Nephron progenitor cell (in vitro differentiated cells): ENCODE measurements around the gene BFSP1.

Experiments used
- DNase-seq: peaks from one replicate; pipeline ENCODE4 v3.0.0; 2021
- H3K27ac Mint-ChIP-seq: 2 replicates; pipeline ENCODE4 v1.8.0; 2021; ENCODE audit warnings: mild to moderate bottlenecking, moderate library complexity, mixed read lengths
- H3K27me3 Mint-ChIP-seq: 2 replicates; pipeline ENCODE4 v1.8.0; 2021; ENCODE audit warnings: mild to moderate bottlenecking, low read depth, mixed read lengths; ENCODE audit not compliant: poor library complexity
- H3K36me3 Mint-ChIP-seq: 2 replicates; pipeline ENCODE4 v1.8.0; 2021; ENCODE audit warnings: low read depth, mixed read lengths
- H3K4me1 Mint-ChIP-seq: 2 replicates; pipeline ENCODE4 v1.8.0; 2021; ENCODE audit warnings: mixed read lengths
- H3K4me3 Mint-ChIP-seq: 2 replicates; pipeline ENCODE4 v1.8.0; 2021; ENCODE audit warnings: mild to moderate bottlenecking, moderate library complexity, mixed read lengths
- H3K9me3 Mint-ChIP-seq: 2 replicates; pipeline ENCODE4 v1.8.0; 2021; ENCODE audit warnings: mild to moderate bottlenecking, moderate library complexity, mixed read lengths
- TF ChIP-seq, protein P1 (sequence below): fragments of 200-600 bp; sonication (generic); IDR thresholded peaks from 2 replicates; pipeline ENCODE4 v1.5.0; 2021; ENCODE audit warnings: antibody characterized with exemption

BFSP1 gene

DNA sequence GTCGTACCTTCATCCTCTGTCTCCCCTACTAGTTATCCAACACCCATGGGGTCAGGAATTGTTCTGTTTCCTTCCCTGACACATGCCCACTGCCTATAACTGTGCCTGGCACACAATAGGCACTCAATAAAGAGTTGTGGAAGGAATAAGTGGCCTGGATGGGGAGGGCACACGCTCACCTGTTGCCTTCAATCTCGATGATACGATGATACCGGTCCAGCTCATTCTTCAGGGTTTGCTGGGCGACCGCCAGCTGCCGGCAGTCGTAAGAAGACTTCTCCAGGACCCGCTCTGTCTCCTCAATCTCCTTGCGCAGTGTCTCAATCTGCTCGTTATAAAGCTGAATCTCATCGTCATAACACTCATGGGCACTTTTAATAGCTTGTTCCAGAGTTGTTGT, 32.5 kb downstream of the BFSP1 start:
- Mint-ChIP-seq H3K27ac (no peak overlapping the region), H3K9me3 (no peaks in the 10 kb centered on the region), H3K4me1 (no peaks in the 10 kb centered on the region), H3K36me3 (peaks cover 6% of the 10 kb centered on the region), H3K4me3 (no peak overlapping the region), H3K27me3 (peaks cover 3% of the 10 kb centered on the region)
- TF ChIP-seq, protein P1, sequence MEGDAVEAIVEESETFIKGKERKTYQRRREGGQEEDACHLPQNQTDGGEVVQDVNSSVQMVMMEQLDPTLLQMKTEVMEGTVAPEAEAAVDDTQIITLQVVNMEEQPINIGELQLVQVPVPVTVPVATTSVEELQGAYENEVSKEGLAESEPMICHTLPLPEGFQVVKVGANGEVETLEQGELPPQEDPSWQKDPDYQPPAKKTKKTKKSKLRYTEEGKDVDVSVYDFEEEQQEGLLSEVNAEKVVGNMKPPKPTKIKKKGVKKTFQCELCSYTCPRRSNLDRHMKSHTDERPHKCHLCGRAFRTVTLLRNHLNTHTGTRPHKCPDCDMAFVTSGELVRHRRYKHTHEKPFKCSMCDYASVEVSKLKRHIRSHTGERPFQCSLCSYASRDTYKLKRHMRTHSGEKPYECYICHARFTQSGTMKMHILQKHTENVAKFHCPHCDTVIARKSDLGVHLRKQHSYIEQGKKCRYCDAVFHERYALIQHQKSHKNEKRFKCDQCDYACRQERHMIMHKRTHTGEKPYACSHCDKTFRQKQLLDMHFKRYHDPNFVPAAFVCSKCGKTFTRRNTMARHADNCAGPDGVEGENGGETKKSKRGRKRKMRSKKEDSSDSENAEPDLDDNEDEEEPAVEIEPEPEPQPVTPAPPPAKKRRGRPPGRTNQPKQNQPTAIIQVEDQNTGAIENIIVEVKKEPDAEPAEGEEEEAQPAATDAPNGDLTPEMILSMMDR, result no peak
- no peak for DNase-seq

DNA sequence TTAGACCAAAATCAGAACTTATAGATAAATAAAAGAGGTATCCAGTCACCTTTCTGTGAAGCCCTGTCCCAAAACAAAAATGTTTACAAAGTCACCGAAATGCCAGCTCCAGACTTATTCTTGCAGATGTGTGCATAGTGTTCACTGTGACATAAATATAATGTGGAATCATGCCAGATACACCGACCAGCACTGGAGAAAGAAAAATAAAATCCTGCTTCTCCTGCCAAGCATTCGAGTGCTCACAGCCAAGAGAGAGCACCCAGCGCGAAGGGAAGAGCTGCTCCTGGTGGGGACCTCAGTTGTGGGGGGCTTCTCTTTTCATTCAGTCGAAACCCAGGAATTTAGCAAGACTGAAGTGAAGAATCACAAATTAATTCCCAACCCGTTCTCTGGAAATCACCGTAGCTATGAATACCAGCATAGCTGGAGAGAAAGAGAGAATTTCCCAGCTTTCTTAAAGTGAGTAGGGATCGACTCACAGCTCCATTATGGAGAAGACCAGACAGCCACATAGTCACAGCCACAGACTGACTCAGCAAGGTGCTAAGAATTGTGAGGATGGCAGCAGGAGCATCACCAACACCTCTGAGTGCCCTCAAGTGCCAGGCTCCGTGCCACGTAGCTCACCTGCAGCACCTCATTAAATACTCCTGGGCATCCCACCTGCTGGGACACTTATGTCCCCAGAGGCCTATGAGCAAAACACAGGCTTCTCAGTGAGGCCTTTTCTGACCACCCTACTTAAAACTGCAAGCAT, 33.2 kb downstream of the BFSP1 start:
- TF ChIP-seq, protein P1, result no peak
- no peak overlapping the region for H3K27ac Mint-ChIP-seq
- peaks cover 3% of the 10 kb centered on the region for H3K27me3 Mint-ChIP-seq
- H3K4me3 Mint-ChIP-seq, result no peak overlapping the region
- H3K4me1 Mint-ChIP-seq, result no peaks in the 10 kb centered on the region
- H3K9me3 Mint-ChIP-seq, result peaks cover 3% of the 10 kb centered on the region
- DNase-seq, result no peak
- peaks cover 6% of the 10 kb centered on the region for H3K36me3 Mint-ChIP-seq

DNA sequence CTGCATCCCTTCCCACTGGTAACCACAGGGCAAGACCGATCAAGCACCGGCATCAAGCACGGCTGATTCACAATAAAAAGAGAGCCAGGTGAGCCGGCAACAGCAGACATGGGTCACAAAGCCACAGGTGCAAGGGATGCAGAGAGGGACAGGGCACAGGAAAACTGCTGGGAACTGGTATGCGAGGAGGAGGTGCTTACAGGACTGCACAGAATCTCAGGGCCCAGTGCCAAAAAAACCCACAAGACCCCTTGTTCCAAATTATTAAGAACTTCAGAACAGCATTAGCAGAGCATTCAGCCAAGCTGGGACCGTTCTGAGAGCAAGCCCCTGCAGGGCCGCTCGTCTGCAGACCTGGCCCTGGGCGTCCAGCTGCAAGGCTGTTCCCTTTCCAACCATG, 35.4 kb downstream of the BFSP1 start:
- no peaks in the 10 kb centered on the region for H3K27me3 Mint-ChIP-seq
- TF ChIP-seq, protein P1, result no peak
- H3K4me1 Mint-ChIP-seq, result no peaks in the 10 kb centered on the region
- no peak for DNase-seq
- peaks cover 6% of the 10 kb centered on the region for H3K36me3 Mint-ChIP-seq
- H3K27ac Mint-ChIP-seq, result no peak overlapping the region
- H3K4me3 Mint-ChIP-seq, result no peak overlapping the region
- H3K9me3 Mint-ChIP-seq, result peaks cover 3% of the 10 kb centered on the region

DNA sequence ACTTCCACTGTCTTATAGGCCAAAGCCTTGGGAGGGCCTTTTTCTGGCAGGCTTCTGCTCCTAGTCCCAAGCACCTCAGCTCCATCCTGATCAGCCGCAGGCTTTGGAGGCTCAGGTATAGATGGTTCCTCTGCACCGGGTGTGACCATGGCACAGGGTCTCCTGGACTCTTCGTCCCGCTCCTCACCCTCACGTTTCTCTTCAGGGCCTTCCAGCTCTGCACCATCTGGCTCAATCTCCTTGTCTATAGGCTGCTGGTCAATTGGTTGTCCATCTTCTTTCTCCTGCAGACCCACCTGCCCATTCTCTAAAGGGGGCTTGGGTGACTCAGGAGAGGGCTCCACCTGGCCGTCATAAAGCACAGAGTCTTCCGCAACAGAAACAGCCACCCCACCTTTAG, 37.0 kb downstream of the BFSP1 start:
- H3K4me3 Mint-ChIP-seq, result no peak overlapping the region
- no peaks in the 10 kb centered on the region for H3K4me1 Mint-ChIP-seq
- peaks cover 6% of the 10 kb centered on the region for H3K36me3 Mint-ChIP-seq
- H3K9me3 Mint-ChIP-seq, result peaks cover 3% of the 10 kb centered on the region
- no peak for DNase-seq
- TF ChIP-seq, protein P1, result no peak
- no peak overlapping the region for H3K27ac Mint-ChIP-seq
- H3K27me3 Mint-ChIP-seq, result no peaks in the 10 kb centered on the region

DNA sequence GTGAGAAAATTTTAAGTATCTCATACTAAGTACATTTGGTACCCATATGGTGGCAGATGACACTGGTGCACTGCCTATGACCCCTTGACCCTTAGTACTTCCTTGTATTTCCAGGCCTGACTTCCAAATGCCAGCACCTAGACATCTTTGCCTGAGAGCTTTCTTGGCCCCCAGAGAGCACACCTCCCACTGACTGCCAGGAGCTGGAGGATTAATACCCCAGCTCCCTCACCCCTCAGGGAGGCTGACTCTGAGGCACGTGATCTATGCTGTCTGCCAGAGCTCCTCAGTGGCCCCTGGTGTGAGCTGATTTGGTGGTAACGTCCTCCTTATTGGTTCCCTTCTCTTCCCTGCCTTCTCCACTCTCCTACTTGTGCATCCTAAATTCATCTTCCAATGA, 38.0 kb downstream of the BFSP1 start:
- no peak overlapping the region for H3K27ac Mint-ChIP-seq
- H3K36me3 Mint-ChIP-seq, result peaks cover 6% of the 10 kb centered on the region
- peaks cover 3% of the 10 kb centered on the region for H3K9me3 Mint-ChIP-seq
- no peak for DNase-seq
- H3K27me3 Mint-ChIP-seq, result peaks cover 2% of the 10 kb centered on the region
- TF ChIP-seq, protein P1, result no peak
- no peaks in the 10 kb centered on the region for H3K4me1 Mint-ChIP-seq
- H3K4me3 Mint-ChIP-seq, result no peak overlapping the region

DNA sequence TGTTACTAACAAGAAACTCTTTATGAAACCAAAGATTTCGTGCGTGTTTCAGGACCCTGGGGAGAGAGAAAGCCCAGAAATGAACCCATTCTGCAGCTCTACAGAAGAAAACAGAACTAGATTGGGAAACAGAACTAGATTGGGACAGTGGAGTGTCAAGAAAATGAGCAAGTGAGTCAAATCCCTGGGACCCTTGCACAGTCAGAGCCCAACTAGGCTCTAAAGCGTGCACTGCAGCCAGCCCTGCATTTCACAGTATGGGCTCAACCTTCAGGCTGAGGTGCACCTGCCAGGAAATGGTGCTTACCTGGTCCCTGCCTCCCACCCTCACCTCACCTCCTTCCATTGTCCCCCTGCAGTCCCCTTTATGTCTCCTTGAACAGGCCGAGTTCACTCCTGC, 39.7 kb downstream of the BFSP1 start:
- TF ChIP-seq, protein P1, result no peak
- Mint-ChIP-seq H3K4me3 (no peak overlapping the region), H3K27ac (no peak overlapping the region), H3K27me3 (peaks cover 6% of the 10 kb centered on the region), H3K4me1 (no peaks in the 10 kb centered on the region), H3K9me3 (peaks cover 3% of the 10 kb centered on the region), H3K36me3 (peaks cover 6% of the 10 kb centered on the region)
- no peak for DNase-seq
